ENCODE results near the gene PTPRE. TPM values are rescaled to one million over a fixed set of nuclear protein-coding genes. Genes with fewer than 3 reads are reported as not detected.

Gene PTPRE
- total RNA-seq, 6 donors from 2014 or later: 49.9 to 89.2 (median 64.2) TPM

DNA sequence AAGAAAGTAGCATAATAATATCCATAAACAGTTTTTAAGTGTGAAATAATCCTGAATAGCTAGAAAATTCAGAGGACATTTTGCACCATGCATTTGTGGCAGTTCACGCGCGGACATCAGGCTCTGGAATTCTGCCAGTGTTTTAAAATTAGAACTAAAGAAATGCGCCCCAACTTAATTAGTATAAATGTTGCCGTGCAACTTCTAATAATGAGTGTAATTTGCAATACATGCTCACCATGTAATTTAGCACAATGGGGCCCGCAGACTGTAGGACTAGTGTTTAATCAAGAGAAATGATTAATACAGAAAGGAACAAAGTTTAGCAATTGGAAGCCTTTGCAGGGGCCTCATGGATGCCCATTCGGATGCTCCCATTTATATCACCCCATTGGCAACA lies 96.6 kb downstream of the PTPRE start:
- no peaks in the 10 kb centered on the region for H3K9me3 ChIP-seq
- no peak overlapping the region for H3K27ac ChIP-seq
- DNase-seq (no peak), ATAC-seq (ENCODE audit: low FRiP score in 2 of 2) (no peak)
- peaks cover 8 to 30% (median 25%) of the 10 kb centered on the region in 4 donors for H3K4me1 ChIP-seq
- H3K4me3 ChIP-seq: no peak overlapping the region
- no peaks in the 10 kb centered on the region for H3K36me3 ChIP-seq
- H3K27me3 ChIP-seq: no peaks in the 10 kb centered on the region
- TF ChIP-seq EP300 (IDR thresholded peaks at IDR 0.05) (no peak), CTCF (IDR thresholded peaks at IDR 0.05) (no peak), POLR2AphosphoS5 (IDR thresholded peaks at IDR 0.05) (no peak), POLR2A (IDR thresholded peaks at IDR 0.05) (no peak)
- WGBS, 2 donors: 80 to 92% methylated on average over 7 of the region's 7 CpGs

GRCh38 chr10:128005858-128006257 lies 99.0 kb downstream of the PTPRE start:
- Histone ChIP-seq H3K4me3 (no peak overlapping the region), H3K27ac (peak overlapping the region; percentile 31 to 82 (median 74)), H3K4me1 (peaks cover 14 to 47% (median 44%) of the 10 kb centered on the region in 4 donors), H3K27me3 (no peaks in the 10 kb centered on the region), H3K9me3 (no peaks in the 10 kb centered on the region), H3K36me3 (no peaks in the 10 kb centered on the region)
- no peak for DNase-seq
- 76 to 94% methylated on average over 1 of the region's 1 CpG for WGBS, 2 donors
- ATAC-seq (ENCODE audit: low FRiP score in 2 of 2): no peak
- TF ChIP-seq CTCF (IDR thresholded peaks at IDR 0.05) (no peak), POLR2AphosphoS5 (IDR thresholded peaks at IDR 0.05) (no peak), POLR2A (IDR thresholded peaks at IDR 0.05) (no peak), EP300 (IDR thresholded peaks at IDR 0.05) (no peak)

DNA sequence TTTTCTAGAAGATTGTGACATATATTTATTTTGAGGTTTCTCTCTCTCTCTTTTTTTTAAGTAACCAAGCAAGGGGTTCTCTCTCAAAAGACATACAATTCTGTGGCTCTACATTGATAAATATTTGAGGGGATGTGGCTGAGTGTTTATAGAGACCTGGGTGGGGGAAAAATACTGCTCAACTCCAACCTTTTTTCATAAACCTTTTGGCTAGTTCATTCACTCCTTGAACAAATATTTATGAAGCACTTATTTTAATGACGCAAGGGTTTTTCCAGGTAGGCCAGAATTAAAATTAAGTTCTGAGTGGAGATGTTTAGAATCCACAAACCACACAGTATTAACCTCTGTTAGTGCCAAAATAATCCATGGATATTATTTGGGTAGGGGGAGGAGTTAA lies 100.2 kb downstream of the PTPRE start:
- no peaks in the 10 kb centered on the region for H3K27me3 ChIP-seq
- no peaks in the 10 kb centered on the region for H3K36me3 ChIP-seq
- H3K4me3 ChIP-seq: no peak overlapping the region
- WGBS, 2 donors: 50 to 57% methylated on average over 1 of the region's 1 CpG
- peak overlapping the region; percentile 31 to 82 (median 74) for H3K27ac ChIP-seq
- H3K4me1 ChIP-seq: peaks cover 10 to 54% (median 47%) of the 10 kb centered on the region in 4 donors
- DNase-seq: no peak
- peak in 1 of 2 donors; percentile 23 for ATAC-seq (ENCODE audit: low FRiP score in 2 of 2)
- TF ChIP-seq POLR2AphosphoS5 (IDR thresholded peaks at IDR 0.05) (no peak), POLR2A (IDR thresholded peaks at IDR 0.05) (no peak), EP300 (IDR thresholded peaks at IDR 0.05) (peak in 1 of 4 donors; percentile 66)
- no peaks in the 10 kb centered on the region for H3K9me3 ChIP-seq

GRCh38 chr10:128007971-128008370 lies 101.1 kb downstream of the PTPRE start:
- Histone ChIP-seq H3K36me3 (no peaks in the 10 kb centered on the region), H3K27ac (peak overlapping the region; percentile 31 to 82 (median 70)), H3K27me3 (no peaks in the 10 kb centered on the region), H3K4me1 (peaks cover 10 to 54% (median 47%) of the 10 kb centered on the region in 4 donors), H3K4me3 (no peak overlapping the region), H3K9me3 (no peaks in the 10 kb centered on the region)
- no peak for ATAC-seq (ENCODE audit: low FRiP score in 2 of 2)
- peak in 1 of 2 donors; percentile 26 for DNase-seq
- 79 to 84% methylated on average over 5 to 7 of the region's 7 CpGs for WGBS, 2 donors
- TF ChIP-seq POLR2A (IDR thresholded peaks at IDR 0.05) (no peak), EP300 (IDR thresholded peaks at IDR 0.05) (no peak)

- no peak for TF ChIP-seq CTCF (IDR thresholded peaks at IDR 0.05)
- peak; percentile 8 to 60 for TF ChIP-seq POLR2AphosphoS5 (IDR thresholded peaks at IDR 0.05)
- TF ChIP-seq EP300 (IDR thresholded peaks at IDR 0.05): peak in 2 of 4 donors; percentile 15 to 89
- H3K27me3 ChIP-seq: no peaks in the 10 kb centered on the region
- DNase-seq (peak in 1 of 2 donors; percentile 74), ATAC-seq (ENCODE audit: low FRiP score in 2 of 2) (peak in 1 of 2 donors; percentile 23)
- H3K9me3 ChIP-seq: no peaks in the 10 kb centered on the region
- H3K36me3 ChIP-seq: no peaks in the 10 kb centered on the region
- H3K4me3 ChIP-seq: no peak overlapping the region
- peaks cover 10 to 54% (median 47%) of the 10 kb centered on the region in 4 donors for H3K4me1 ChIP-seq
- H3K27ac ChIP-seq: peak overlapping the region; percentile 31 to 82 (median 70)
- WGBS, 2 donors: 61 to 86% methylated on average over 6 to 8 of the region's 8 CpGs
These were observed 101.8 kb downstream of the PTPRE start for GRCh38 chr10:128008521-128009250.

Data from upper lobe of left lung (tissue), 6 donors.